HCT116 (cell line): ENCODE results near the gene KRTAP9-1. TPM values are rescaled to one million over a fixed set of nuclear protein-coding genes. Genes with fewer than 3 reads are reported as not detected.
A peak's percentile ranks its signal among the peaks of the same experiment; 100 is the strongest.
"Not testable (repeated sequence)": the region's sequence is repeated elsewhere in the genome, so short reads cannot be mapped to it uniquely, and the experiment has no call there.

Source experiments
- ATAC-seq: fragments of 200-7000 bp; cut with Tn5 transposase; 2 replicates; pipeline ENCODE4 v1.9.1; 2020; ENCODE audit warnings: mild to moderate bottlenecking, moderate library complexity
- BruUV-seq: library from RNA; stranded (reverse); fragments of 400-500 nt; replicated peaks from 2 replicates; lab custom pipeline; 2021; lab: Mats Ljungman, UMichigan
- CTCF ChIA-PET: fragments of 300-600 bp; sonication (Branson Sonifier 250); formaldehyde crosslinking; loops from one replicate; lab custom pipeline; 2021; ENCODE audit warnings: antibody characterized with exemption; lab: Charles Lee
- POLR2A ChIA-PET: fragments of 300-600, 350-600 bp; sonication (Branson Sonifier 250); formaldehyde crosslinking; loops from one replicate; lab custom pipeline; 2021; ENCODE audit warnings: antibody characterized with exemption; lab: Charles Lee
- RAD21 ChIA-PET, 2 experiments: fragments of 300-600 bp; sonication (Branson Sonifier 250); formaldehyde crosslinking; loops; one replicate each; lab custom pipeline; 2023; ENCODE audit warnings: low total read pairs in 2 of 2; ENCODE audit not compliant: uncharacterized antibody in 2 of 2, unreplicated experiment in 2 of 2, low non-redundant PET in 1 of 2; lab: Charles Lee
- DNase-seq: peaks from one replicate; pipeline ENCODE4 v3.0.0-alpha.2; 2010; ENCODE audit warnings: low read depth, low spot score
- H2AFZ ChIP-seq: fragments of 200-600 bp; shearing (Covaris generic), sonication (generic); 2 replicates; pipeline ENCODE4 v1.6.1; 2017; ENCODE audit warnings: low read depth, mixed run types, mixed read lengths, antibody characterized with exemption, low read length; ENCODE audit not compliant: poor library complexity, severe bottlenecking
- H3K27ac ChIP-seq: 2 replicates; pipeline ENCODE4 v1.5.1; 2012; ENCODE audit warnings: low read depth, low read length
- H3K27me3 ChIP-seq: fragments of 200-600 bp; sonication (generic); 2 replicates; pipeline ENCODE4 v1.6.1; 2016; ENCODE audit warnings: mixed run types, low read length, mixed read lengths; ENCODE audit not compliant: insufficient read depth
- H3K36me3 ChIP-seq, 2 experiments: fragments of 200-500 bp in 1 of 2; fragments of 200-600 bp in 1 of 2; sonication (Bioruptor generic) in 1 of 2; sonication (generic) in 1 of 2; 2 replicates each; pipeline versions ENCODE4 v1.5.1 to v1.6.1; 2014 to 2016; ENCODE audit warnings: low read length in 2 of 2, inconsistent platforms in 1 of 2, mixed read lengths in 1 of 2, mixed run types in 1 of 2; ENCODE audit not compliant: insufficient read depth in 2 of 2, control insufficient read depth in 1 of 2
- H3K4me1 ChIP-seq, 2 experiments: fragments of 200-600 bp in 1 of 2; sonication (generic) in 1 of 2; 2 replicates each; pipeline versions ENCODE4 v1.5.1 to v1.6.1; 2012 to 2017; ENCODE audit warnings: low read length in 2 of 2, inconsistent platforms in 1 of 2, mild to moderate bottlenecking in 1 of 2, mixed read lengths in 1 of 2, mixed run types in 1 of 2, moderate library complexity in 1 of 2; ENCODE audit not compliant: insufficient read depth in 2 of 2, control insufficient read depth in 1 of 2
- H3K4me2 ChIP-seq: fragments of 200-600 bp; sonication (generic); 2 replicates; pipeline ENCODE4 v1.6.1; 2017; ENCODE audit warnings: mixed run types, low read length, mixed read lengths
- H3K4me3 ChIP-seq, 2 experiments: fragments of 200-600 bp in 1 of 2; sonication (generic) in 1 of 2; replicated peaks in 1 of 2; 2 replicates each; pipeline ENCODE4 v1.5.1; 2011 to 2016; ENCODE audit warnings: low read length in 2 of 2, control low read depth in 1 of 2, low read depth in 1 of 2, mild to moderate bottlenecking in 1 of 2, mixed read lengths in 1 of 2, mixed run types in 1 of 2
- H3K79me2 ChIP-seq: fragments of 200-600 bp; sonication (generic); 2 replicates; pipeline ENCODE4 v1.6.1; 2017; ENCODE audit warnings: mild to moderate bottlenecking, mixed run types, low read length, moderate library complexity, mixed read lengths; ENCODE audit not compliant: insufficient read depth
- H3K9ac ChIP-seq: fragments of 200-600 bp; sonication (generic); 2 replicates; pipeline ENCODE4 v1.6.1; 2016; ENCODE audit warnings: low read length, mixed read lengths
- H3K9me2 ChIP-seq: fragments of 200-600 bp; sonication (generic), shearing (Covaris generic); 2 replicates; pipeline ENCODE4 v1.6.1; 2017; ENCODE audit warnings: mixed run types, mild to moderate bottlenecking, moderate library complexity; ENCODE audit not compliant: insufficient read depth
- H3K9me3 ChIP-seq, 2 experiments: fragments of 200-500 bp in 1 of 2; fragments of 200-600 bp in 1 of 2; sonication (Bioruptor generic) in 1 of 2; sonication (generic) in 1 of 2; 2 replicates each; pipeline ENCODE4 v1.6.1; 2014 to 2017; ENCODE audit warnings: low read length in 2 of 2, mixed read lengths in 2 of 2, inconsistent platforms in 1 of 2, low read depth in 1 of 2, mild to moderate bottlenecking in 1 of 2, mixed run types in 1 of 2, moderate library complexity in 1 of 2; ENCODE audit not compliant: control insufficient read depth in 1 of 2, insufficient read depth in 1 of 2
- H4K20me1 ChIP-seq: fragments of 200-600 bp; sonication (generic), shearing (Covaris generic); 2 replicates; pipeline ENCODE4 v1.6.1; 2017; ENCODE audit warnings: mixed run types, mild to moderate bottlenecking, moderate library complexity; ENCODE audit not compliant: insufficient read depth
- CEBPB ChIP-seq: IDR thresholded peaks from 2 replicates; pipeline ENCODE4 v1.6.1; 2012; ENCODE audit warnings: low read depth
- EGR1 ChIP-seq: IDR thresholded peaks from 2 replicates; pipeline ENCODE4 v1.6.1; 2012; ENCODE audit warnings: low read depth
- ELF1 ChIP-seq: IDR thresholded peaks from 2 replicates; pipeline ENCODE4 v1.6.1; 2012; ENCODE audit warnings: low read depth, borderline replicate concordance
- EZH2phosphoT487 ChIP-seq: fragments of 200-600 bp; IDR thresholded peaks from 2 replicates; pipeline ENCODE4 v1.6.1; 2018; ENCODE audit warnings: antibody characterized with exemption, borderline replicate concordance
- SRF ChIP-seq: IDR thresholded peaks from 2 replicates; pipeline ENCODE4 v1.6.1; 2012; ENCODE audit warnings: low read depth
- ZBTB33 ChIP-seq: IDR thresholded peaks from 2 replicates; pipeline ENCODE4 v1.6.1; 2011; ENCODE audit warnings: mild to moderate bottlenecking, low read length, moderate library complexity; ENCODE audit not compliant: insufficient replicate concordance; ENCODE audit errors: extremely low read depth
- ZNF274 ChIP-seq: fragments of 200-500 bp; sonication (Bioruptor generic); IDR thresholded peaks from 2 replicates; pipeline ENCODE4 v1.6.1; 2014; ENCODE audit warnings: mild to moderate bottlenecking, low read depth, low read length, inconsistent platforms
- intact Hi-C: fragments of 100-400 bp; cut with micrococcal nuclease; formaldehyde crosslinking; loops from 2 replicates; pipeline ENCODE4 v1.10.0; 2022
- total RNA-seq: library from RNA; stranded (reverse); gene quantifications from one replicate; pipeline ENCODE4 v1.2.1, GENCODE V29; 2021; ENCODE audit not compliant: unreplicated experiment

The KRTAP9-1 gene
- total RNA-seq, 1 experiment from 2014 or later, result not detected

GRCh38 chr17:41147531-41148204, 42.0 kb upstream of the KRTAP9-1 start:
- no peak for DNase-seq
- no peaks in the 10 kb centered on the region for H3K27me3 ChIP-seq
- CTCF ChIA-PET, result no interaction called here
- no peak overlapping the region for H3K4me3 ChIP-seq
- H3K79me2 ChIP-seq, result no peaks in the 10 kb centered on the region
- no peaks in the 10 kb centered on the region for H3K4me1 ChIP-seq
- peaks cover 0 to 19% of the 10 kb centered on the region in 2 experiments; a peak in 2 of 4 replicates for H3K9me3 ChIP-seq
- TF ChIP-seq CEBPB, result no peak
- no peak for TF ChIP-seq ZNF274
- TF ChIP-seq ZBTB33, result no peak
- no peak for TF ChIP-seq EGR1
- TF ChIP-seq EZH2phosphoT487, result no peak
- no peak for TF ChIP-seq ELF1
- TF ChIP-seq SRF, result no peak
- TF ChIP-seq, all 23 proteins: peak for 0
- H3K9me2 ChIP-seq, result no peaks in the 10 kb centered on the region
- peak overlapping the region; percentile 1 for H2AFZ ChIP-seq
- no peak overlapping the region for H3K9ac ChIP-seq
- POLR2A ChIA-PET, result no interaction called here
- no peak for ATAC-seq
- H3K4me2 ChIP-seq, result no peak overlapping the region
- no peaks in the 10 kb centered on the region for H4K20me1 ChIP-seq
- 0 out of 4 replicates have a peak, but pooled peaks cover 0 to 5% of the 10 kb centered on the region in 2 experiments for H3K36me3 ChIP-seq
- intact Hi-C loops, result no loop called here
- H3K27ac ChIP-seq, result no peak overlapping the region
- BruUV-seq, result no TSS peak
- RAD21 ChIA-PET, result no interaction called here

DNA sequence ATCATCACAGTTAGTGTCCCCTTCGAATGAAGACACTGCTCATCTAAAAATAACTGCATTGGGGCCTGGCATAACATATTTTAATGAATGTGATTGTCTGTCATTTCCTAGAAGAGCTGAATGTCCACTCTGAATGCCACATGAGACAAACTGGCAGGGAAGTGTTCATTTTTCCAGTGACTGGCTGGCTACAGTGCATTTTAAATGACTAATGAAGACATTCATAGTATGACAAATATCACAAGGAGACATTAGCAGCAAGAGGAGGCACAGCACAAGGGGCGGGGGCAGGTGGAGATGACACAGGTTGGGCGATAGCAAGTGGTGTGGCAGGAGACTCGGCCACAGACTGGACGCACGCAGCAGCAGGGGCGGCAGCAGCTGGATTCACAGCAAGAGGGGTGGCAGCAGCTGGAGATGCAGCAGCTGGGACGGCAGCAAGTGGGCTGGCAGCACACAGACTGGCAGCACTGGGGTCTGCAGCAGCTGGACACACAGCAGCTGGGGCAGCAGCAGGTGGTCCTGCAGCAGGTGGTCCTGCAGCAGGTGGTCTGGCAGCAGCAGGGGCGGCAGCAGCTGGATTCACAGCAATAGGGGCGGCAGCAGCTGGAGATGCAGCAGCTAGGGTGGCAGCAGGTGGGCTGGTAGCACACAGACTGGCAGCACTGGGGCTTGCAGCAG, 40.6 kb upstream of the KRTAP9-1 start:
- H3K4me3 ChIP-seq, H4K20me1 ChIP-seq, intact Hi-C loops, DNase-seq, ATAC-seq, H3K9me2 ChIP-seq, H3K27ac ChIP-seq, CTCF ChIA-PET, H3K79me2 ChIP-seq, POLR2A ChIA-PET, H3K4me2 ChIP-seq, H3K9ac ChIP-seq, H3K4me1 ChIP-seq, H2AFZ ChIP-seq, H3K36me3 ChIP-seq, H3K27me3 ChIP-seq, BruUV-seq, RAD21 ChIA-PET: not testable (repeated sequence)
- peaks cover 0 to 11% of the 10 kb centered on the region in 2 experiments; a peak in 1 of 4 replicates for H3K9me3 ChIP-seq
